Thoracic aorta (tissue), 2 donors: ENCODE data around the gene H2BK1. TPM values are rescaled to one million over a fixed set of nuclear protein-coding genes. Genes with fewer than 3 reads are reported as not detected.

Experiments used
- ATAC-seq: fragments of 150-250 bp; one replicate; pipeline ENCODE4 v1.8.0; 2017; ENCODE audit warnings: low read depth; ENCODE audit not compliant: insufficient number of reproducible peaks, low FRiP score
- DNase-seq: peaks from one replicate; pipeline ENCODE4 v3.0.0-alpha.2; 2020; ENCODE audit warnings: low spot score
- H3K27ac ChIP-seq, 2 donors: fragments of 200-600 bp; sonication (generic); 1 replicate in 1 of 2; 2 replicates in 1 of 2; pipeline ENCODE4 v1.5.1; 2016; ENCODE audit warnings: mild to moderate bottlenecking in 2 of 2, moderate library complexity in 2 of 2
- H3K27me3 ChIP-seq: fragments of 200-600 bp; sonication (generic); replicated peaks from 2 replicates; pipeline ENCODE4 v1.6.0; 2016; ENCODE audit warnings: mild to moderate bottlenecking; ENCODE audit not compliant: insufficient read depth
- H3K36me3 ChIP-seq: fragments of 200-600 bp; sonication (generic); one replicate; pipeline ENCODE4 v1.5.1; 2016
- H3K4me1 ChIP-seq, 2 donors: fragments of 200-600 bp; sonication (generic); 1 replicate in 1 of 2; 2 replicates in 1 of 2; pipeline versions ENCODE4 v1.5.1 to v1.6.0; 2016; ENCODE audit warnings: low read depth in 2 of 2, mild to moderate bottlenecking in 1 of 2; ENCODE audit not compliant: control insufficient read depth in 1 of 2
- H3K4me3 ChIP-seq: fragments of 200-600 bp; sonication (generic); 2 replicates; pipeline ENCODE4 v1.5.1; 2016; ENCODE audit warnings: mild to moderate bottlenecking
- H3K9me3 ChIP-seq: fragments of 200-600 bp; sonication (generic); 2 replicates; pipeline ENCODE4 v1.5.1; 2016
- total RNA-seq, 2 donors: library from RNA; depleted of rRNA; stranded (reverse); fragments of >200 nt; gene quantifications; one replicate each; pipeline versions ENCODE4 v1.1.0 to v1.2.3, GENCODE V29; 2016
- TF ChIP-seq, protein P1 (sequence below): fragments of 200-600 bp; sonication (generic); IDR thresholded peaks from one replicate; pipeline ENCODE4 v1.5.1; 2019; ENCODE audit warnings: antibody characterized with exemption

H2BK1 gene
- total RNA-seq, 2 donors from 2014 or later, result not detected

DNA sequence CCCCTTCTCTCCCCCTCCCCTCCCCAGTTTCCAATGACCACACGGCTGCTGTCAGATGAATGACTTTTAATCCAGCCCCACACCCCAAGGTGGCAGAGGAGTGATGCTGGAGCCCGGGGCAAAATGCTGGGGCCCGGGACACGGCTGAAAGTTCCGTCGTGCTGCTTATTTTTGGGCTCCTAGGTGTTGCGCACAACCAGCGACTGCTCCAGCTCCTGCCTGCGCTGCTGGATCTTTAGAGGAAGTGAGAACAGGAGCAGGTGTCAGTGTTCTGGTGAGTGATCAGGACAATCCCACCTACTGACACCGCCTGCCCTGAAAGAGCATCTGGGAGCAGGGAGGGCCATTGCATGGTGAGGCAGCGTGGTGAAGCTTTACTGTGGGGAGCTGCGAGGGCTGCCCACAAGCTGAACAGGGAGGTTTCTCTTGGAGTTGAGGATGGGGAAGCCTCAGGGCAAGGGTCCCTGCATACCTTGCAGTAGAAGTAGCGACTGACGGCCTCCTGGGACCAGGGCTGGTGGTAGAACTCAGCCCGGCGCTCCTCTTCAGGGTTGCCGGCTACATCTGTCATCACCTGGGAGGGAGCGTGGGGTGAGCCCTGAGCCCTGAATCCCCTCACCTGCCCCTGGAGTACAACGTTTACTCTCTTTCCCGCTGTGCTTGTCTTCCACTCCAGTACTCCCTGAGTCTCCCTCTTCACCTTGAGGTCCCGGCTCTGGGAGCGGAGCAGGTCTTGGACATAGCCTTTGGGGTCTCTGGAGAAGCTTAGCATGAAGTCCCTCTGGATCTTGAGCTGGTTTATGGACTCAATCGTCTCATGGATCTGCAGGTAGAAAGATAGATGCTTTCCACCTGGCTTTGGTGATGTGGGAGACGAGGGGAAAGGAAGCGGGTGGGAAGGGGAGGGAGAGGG is 28.9 kb upstream of the H2BK1 start:
- Histone ChIP-seq H3K27ac (no peak overlapping the region), H3K9me3 (no peaks in the 10 kb centered on the region), H3K36me3 (peaks cover 56% of the 10 kb centered on the region), H3K4me3 (no peak overlapping the region), H3K4me1 (peaks cover 5 to 16% of the 10 kb centered on the region in 2 donors), H3K27me3 (no peaks in the 10 kb centered on the region)
- DNase-seq (no peak), ATAC-seq (no peak)
- TF ChIP-seq, protein P1, sequence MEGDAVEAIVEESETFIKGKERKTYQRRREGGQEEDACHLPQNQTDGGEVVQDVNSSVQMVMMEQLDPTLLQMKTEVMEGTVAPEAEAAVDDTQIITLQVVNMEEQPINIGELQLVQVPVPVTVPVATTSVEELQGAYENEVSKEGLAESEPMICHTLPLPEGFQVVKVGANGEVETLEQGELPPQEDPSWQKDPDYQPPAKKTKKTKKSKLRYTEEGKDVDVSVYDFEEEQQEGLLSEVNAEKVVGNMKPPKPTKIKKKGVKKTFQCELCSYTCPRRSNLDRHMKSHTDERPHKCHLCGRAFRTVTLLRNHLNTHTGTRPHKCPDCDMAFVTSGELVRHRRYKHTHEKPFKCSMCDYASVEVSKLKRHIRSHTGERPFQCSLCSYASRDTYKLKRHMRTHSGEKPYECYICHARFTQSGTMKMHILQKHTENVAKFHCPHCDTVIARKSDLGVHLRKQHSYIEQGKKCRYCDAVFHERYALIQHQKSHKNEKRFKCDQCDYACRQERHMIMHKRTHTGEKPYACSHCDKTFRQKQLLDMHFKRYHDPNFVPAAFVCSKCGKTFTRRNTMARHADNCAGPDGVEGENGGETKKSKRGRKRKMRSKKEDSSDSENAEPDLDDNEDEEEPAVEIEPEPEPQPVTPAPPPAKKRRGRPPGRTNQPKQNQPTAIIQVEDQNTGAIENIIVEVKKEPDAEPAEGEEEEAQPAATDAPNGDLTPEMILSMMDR, result no peak

DNA sequence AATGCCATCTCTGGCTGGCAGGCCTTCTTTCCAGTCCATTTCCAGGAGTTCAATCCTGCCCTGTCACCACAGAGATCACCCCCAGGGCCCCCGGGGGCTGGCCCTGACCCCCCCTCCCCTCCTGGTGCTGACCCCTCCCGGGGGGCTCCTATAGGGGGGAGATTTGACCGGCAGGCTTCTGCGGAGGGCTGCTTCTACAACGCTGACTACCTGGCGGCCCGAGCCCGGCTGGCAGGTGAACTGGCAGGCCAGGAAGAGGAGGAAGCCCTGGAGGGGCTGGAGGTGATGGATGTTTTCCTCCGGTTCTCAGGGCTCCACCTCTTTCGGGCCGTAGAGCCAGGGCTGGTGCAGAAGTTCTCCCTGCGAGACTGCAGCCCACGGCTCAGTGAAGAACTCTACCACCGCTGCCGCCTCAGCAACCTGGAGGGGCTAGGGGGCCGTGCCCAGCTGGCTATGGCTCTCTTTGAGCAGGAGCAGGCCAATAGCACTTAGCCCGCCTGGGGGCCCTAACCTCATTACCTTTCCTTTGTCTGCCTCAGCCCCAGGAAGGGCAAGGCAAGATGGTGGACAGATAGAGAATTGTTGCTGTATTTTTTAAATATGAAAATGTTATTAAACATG is 28.0 kb upstream of the H2BK1 start:
- Histone ChIP-seq H3K36me3 (peaks cover 56% of the 10 kb centered on the region), H3K27me3 (no peaks in the 10 kb centered on the region), H3K4me1 (peaks cover 9 to 22% of the 10 kb centered on the region in 2 donors), H3K9me3 (no peaks in the 10 kb centered on the region), H3K4me3 (no peak overlapping the region), H3K27ac (no peak overlapping the region)
- ATAC-seq, result no peak
- no peak for DNase-seq
- TF ChIP-seq, protein P1, result no peak

DNA sequence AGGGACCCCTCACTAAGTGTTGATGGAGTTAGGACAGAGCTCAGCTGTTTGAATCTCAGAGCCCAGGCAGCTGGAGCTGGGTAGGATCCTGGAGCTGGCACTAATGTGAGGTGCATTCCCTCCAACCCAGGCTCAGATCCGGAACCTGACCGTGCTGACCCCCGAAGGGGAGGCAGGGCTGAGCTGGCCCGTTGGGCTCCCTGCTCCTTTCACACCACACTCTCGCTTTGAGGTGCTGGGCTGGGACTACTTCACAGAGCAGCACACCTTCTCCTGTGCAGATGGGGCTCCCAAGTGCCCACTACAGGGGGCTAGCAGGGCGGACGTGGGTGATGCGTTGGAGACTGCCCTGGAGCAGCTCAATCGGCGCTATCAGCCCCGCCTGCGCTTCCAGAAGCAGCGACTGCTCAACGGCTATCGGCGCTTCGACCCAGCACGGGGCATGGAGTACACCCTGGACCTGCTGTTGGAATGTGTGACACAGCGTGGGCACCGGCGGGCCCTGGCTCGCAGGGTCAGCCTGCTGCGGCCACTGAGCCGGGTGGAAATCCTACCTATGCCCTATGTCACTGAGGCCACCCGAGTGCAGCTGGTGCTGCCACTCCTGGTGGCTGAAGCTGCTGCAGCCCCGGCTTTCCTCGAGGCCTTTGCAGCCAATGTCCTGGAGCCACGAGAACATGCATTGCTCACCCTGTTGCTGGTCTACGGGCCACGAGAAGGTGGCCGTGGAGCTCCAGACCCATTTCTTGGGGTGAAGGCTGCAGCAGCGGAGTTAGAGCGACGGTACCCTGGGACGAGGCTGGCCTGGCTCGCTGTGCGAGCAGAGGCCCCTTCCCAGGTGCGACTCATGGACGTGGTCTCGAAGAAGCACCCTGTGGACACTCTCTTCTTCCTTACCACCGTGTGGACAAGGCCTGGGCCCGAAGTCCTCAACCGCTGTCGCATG is 27.2 kb upstream of the H2BK1 start:
- H3K4me3 ChIP-seq, result no peak overlapping the region
- H3K27me3 ChIP-seq, result no peaks in the 10 kb centered on the region
- ATAC-seq (no peak), DNase-seq (no peak)
- H3K4me1 ChIP-seq, result peaks cover 10 to 24% of the 10 kb centered on the region in 2 donors
- no peak overlapping the region for H3K27ac ChIP-seq
- H3K36me3 ChIP-seq, result peaks cover 56% of the 10 kb centered on the region
- H3K9me3 ChIP-seq, result no peaks in the 10 kb centered on the region
- TF ChIP-seq, protein P1, result no peak

DNA sequence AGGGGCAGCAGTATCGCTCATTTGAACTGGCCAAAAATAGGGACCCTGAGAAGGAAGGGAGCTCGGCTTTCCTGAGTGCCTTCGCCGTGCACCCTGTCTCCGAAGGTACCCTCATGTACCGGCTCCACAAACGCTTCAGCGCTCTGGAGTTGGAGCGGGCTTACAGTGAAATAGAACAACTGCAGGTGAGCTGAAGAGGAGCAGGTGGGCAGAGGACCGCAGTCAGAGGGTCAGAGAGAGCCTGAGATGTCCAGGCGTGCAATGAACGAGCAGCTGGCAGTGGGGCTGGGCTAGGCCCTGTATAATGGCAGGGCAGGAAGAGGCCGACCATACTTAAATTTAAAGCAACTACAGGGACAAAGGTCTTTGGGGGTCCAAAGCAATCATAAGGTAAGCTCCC is 26.1 kb upstream of the H2BK1 start:
- Histone ChIP-seq H3K4me3 (no peak overlapping the region), H3K27ac (no peak overlapping the region), H3K9me3 (no peaks in the 10 kb centered on the region), H3K4me1 (peaks cover 10 to 30% of the 10 kb centered on the region in 2 donors), H3K27me3 (no peaks in the 10 kb centered on the region), H3K36me3 (peaks cover 46% of the 10 kb centered on the region)
- DNase-seq (no peak), ATAC-seq (no peak)
- TF ChIP-seq, protein P1, result no peak
